ENCODE measurements around the gene GRAMD4.
"Not testable (repeated sequence)": the region's sequence is repeated elsewhere in the genome, so short reads cannot be mapped to it uniquely, and the experiment has no call there.

Gene GRAMD4

GRCh38 chr22:46640293-46641055 lies 20.3 kb downstream of the GRAMD4 start:
- no peak for DNase-seq

- no peak for DNase-seq
These were observed 21.7 kb downstream of the GRAMD4 start for GRCh38 chr22:46641811-46642266.

GRCh38 chr22:46642840-46643480 lies 22.8 kb downstream of the GRAMD4 start:
- DNase-seq: not testable (repeated sequence)

- no peak for DNase-seq
These were observed 26.5 kb downstream of the GRAMD4 start for GRCh38 chr22:46646531-46647215.

- not testable (repeated sequence) for DNase-seq
These were observed 28.1 kb downstream of the GRAMD4 start for GRCh38 chr22:46648225-46648820.

GRCh38 chr22:46649141-46650077 lies 29.2 kb downstream of the GRAMD4 start:
- DNase-seq: no peak

- no peak for DNase-seq
These were observed 30.1 kb downstream of the GRAMD4 start for GRCh38 chr22:46650078-46650810.

GRCh38 chr22:46651316-46651715 lies 31.1 kb downstream of the GRAMD4 start:
- DNase-seq: no peak

GRCh38 chr22:46652081-46652846 lies 32.1 kb downstream of the GRAMD4 start:
- DNase-seq: no peak

GRCh38 chr22:46652847-46653331 lies 32.7 kb downstream of the GRAMD4 start:
- DNase-seq: no peak

GRCh38 chr22:46653596-46653995 lies 33.4 kb downstream of the GRAMD4 start:
- peak; percentile 26 for DNase-seq

GRCh38 chr22:46654426-46654825 lies 34.2 kb downstream of the GRAMD4 start:
- DNase-seq: no peak

GRCh38 chr22:46654927-46655595 lies 34.9 kb downstream of the GRAMD4 start:
- DNase-seq: no peak

- no peak for DNase-seq
These were observed 35.8 kb downstream of the GRAMD4 start for GRCh38 chr22:46655861-46656608.

- no peak for DNase-seq
These were observed 36.9 kb downstream of the GRAMD4 start for GRCh38 chr22:46656856-46657654.

- DNase-seq: no peak
These were observed 37.4 kb downstream of the GRAMD4 start for GRCh38 chr22:46657655-46657953.

GRCh38 chr22:46657996-46658947 lies 38.1 kb downstream of the GRAMD4 start:
- DNase-seq: no peak
